Stimulated activated CD8-positive, alpha-beta memory T cell treated with anti-CD3 and anti-CD28 coated beads, Interleukin-4, amount 100 ng/mL, for 48 hours (primary cell): ENCODE results near the gene ZBED2.
"Not testable (repeated sequence)": the region's sequence is repeated elsewhere in the genome, so short reads cannot be mapped to it uniquely, and the experiment has no call there.

Source experiments
- DNase-seq: peaks from one replicate; pipeline ENCODE4 v3.0.0-alpha.2; 2020

Gene ZBED2

GRCh38 chr3:111570404-111571030 is 24.6 kb downstream of the ZBED2 start:
- no peak for DNase-seq

GRCh38 chr3:111568911-111569310 is 26.2 kb downstream of the ZBED2 start:
- DNase-seq, result no peak

GRCh38 chr3:111568355-111568754 is 26.8 kb downstream of the ZBED2 start:
- no peak for DNase-seq

- DNase-seq, result no peak
Observed at GRCh38 chr3:111566844-111567243, 28.3 kb downstream of the ZBED2 start.

- not testable (repeated sequence) for DNase-seq
Observed at GRCh38 chr3:111561902-111562301, 33.2 kb downstream of the ZBED2 start.

GRCh38 chr3:111548756-111549155 is 46.4 kb downstream of the ZBED2 start:
- no peak for DNase-seq

- no peak for DNase-seq
Observed at GRCh38 chr3:111548092-111548491, 47.1 kb downstream of the ZBED2 start.

- peak; percentile 57 for DNase-seq
Observed at GRCh38 chr3:111547631-111548030, 47.5 kb downstream of the ZBED2 start.

GRCh38 chr3:111545349-111545748 is 49.8 kb downstream of the ZBED2 start:
- DNase-seq, result no peak
